GM12872 (cell line): Measurements from ENCODE around the gene SMAD5.

ENCODE experiments used
- CTCF ChIP-seq: IDR thresholded peaks from 3 replicates; pipeline ENCODE4 v1.5.1; 2011; ENCODE audit warnings: low read depth, mild to moderate bottlenecking, low read length, moderate library complexity; ENCODE audit not compliant: insufficient read depth

The SMAD5 gene

DNA sequence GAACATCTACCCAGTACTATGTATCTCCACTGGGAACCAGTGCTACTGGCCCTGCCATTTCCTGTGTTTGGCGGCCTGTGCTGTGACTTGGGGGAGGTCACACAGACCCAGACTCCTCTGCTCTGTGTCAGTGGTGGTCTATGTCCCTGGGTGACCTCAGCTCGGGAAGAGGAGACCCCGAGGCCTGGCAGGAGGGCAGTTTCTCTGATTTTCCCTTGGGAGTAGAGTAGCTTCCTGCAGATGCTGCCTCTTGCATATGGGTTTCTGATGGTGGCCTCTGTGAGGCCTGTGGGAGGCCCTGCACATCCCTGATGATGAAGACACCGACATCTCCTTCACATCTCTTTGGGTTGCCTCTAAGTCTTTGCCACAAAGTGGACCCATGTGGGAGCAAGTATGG, 73.3 kb downstream of the SMAD5 start:
- TF ChIP-seq CTCF, result no peak

DNA sequence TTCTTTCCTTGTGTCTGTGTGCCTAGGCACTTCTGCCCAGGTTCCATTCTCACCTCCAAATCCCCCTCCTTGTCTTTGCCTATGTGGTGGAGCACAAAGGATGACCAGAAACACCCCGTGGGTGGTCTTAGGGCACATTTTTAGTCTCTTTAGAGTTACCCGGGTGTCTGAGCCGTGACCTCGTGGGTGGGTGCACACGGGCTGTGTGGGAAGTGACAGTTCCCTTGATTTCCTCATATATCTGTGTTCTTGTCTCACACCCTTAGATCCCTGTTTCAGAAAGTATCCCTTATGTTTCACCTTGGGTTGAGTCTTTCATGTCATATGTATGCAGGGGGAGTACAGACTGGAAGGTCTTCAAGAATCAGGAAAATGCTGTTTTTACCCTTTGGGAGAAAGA, 73.7 kb downstream of the SMAD5 start:
- no peak for TF ChIP-seq CTCF

DNA sequence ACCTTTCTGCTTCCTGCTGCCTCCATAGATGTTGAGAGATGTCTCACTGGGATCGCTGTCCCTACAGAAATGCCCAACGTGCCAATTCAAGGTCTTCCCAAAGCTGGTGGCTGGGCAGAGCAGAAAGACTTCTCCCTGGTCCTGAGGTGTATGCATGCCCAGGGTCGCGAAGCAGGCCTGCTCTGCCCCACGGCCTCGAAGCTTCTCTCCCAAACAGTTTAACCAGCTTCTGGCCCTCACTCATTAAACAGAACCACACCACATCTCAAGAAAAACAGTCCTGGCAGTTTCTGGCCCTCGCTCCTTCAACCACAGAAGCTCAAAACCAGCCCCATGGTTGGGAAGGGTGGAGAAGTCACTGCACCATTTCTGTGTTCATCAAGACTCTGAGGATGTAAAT, 75.0 kb downstream of the SMAD5 start:
- no peak for TF ChIP-seq CTCF

- TF ChIP-seq CTCF, result no peak
Measured at GRCh38 chr5:136208916-136209315, 76.3 kb downstream of the SMAD5 start.

- no peak for TF ChIP-seq CTCF
Measured at GRCh38 chr5:136209346-136209910, 76.8 kb downstream of the SMAD5 start.

DNA sequence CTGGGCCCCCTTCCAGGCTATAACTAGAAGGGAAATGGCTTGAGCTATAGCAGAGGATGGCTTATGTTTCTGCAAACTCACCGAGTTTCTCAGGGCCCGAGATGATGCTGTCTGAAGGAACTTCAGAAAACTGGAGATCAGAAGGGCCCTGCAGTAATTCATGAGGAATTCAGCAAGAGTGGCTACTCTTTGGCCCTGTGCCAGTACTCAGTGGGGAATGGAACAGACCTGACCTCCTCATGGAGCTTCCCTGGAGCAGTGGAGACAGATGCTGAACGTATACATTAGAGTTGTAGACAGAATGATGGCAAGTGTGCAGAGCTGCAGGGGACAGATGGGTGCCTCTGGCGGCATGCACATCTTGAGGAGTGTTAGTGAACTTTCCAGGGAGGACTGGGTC, 77.6 kb downstream of the SMAD5 start:
- TF ChIP-seq CTCF, result no peak

- no peak for TF ChIP-seq CTCF
Measured at GRCh38 chr5:136211282-136212040, 78.8 kb downstream of the SMAD5 start.
